Astrocyte of the hippocampus (primary cell): ENCODE measurements around the gene RND3.
A peak's percentile ranks its signal among the peaks of the same experiment; 100 is the strongest.

Source experiments
- DNase-seq: peaks from one replicate; pipeline ENCODE4 v3.0.0; 2011; ENCODE audit warnings: low read depth, low spot score

Gene RND3

GRCh38 chr2:150487537-150488429, at the start of gene RND3:
Gene RND3, minus strand, starts transcription at chr2:150487667. Its CDS starts 250 bp downstream, at chr2:150487417.
- DNase-seq: peak; percentile 99

- DNase-seq: no peak
Observed at GRCh38 chr2:150535176-150535575, 47.7 kb upstream of the RND3 start.

- peak; percentile 37 for DNase-seq
Observed at GRCh38 chr2:150532879-150533278, 45.4 kb upstream of the RND3 start.

- no peak for DNase-seq
Observed at GRCh38 chr2:150532020-150532419, 44.6 kb upstream of the RND3 start.

GRCh38 chr2:150531591-150531990, 44.1 kb upstream of the RND3 start:
- DNase-seq: no peak

- no peak for DNase-seq
Observed at GRCh38 chr2:150530168-150530567, 42.7 kb upstream of the RND3 start.

GRCh38 chr2:150528861-150529801, 41.7 kb upstream of the RND3 start:
- peak; percentile 82 for DNase-seq

- peak; percentile 90 for DNase-seq
Observed at GRCh38 chr2:150526827-150527226, 39.4 kb upstream of the RND3 start.

GRCh38 chr2:150526006-150526405, 38.5 kb upstream of the RND3 start:
- DNase-seq: no peak

- no peak for DNase-seq
Observed at GRCh38 chr2:150522269-150522668, 34.8 kb upstream of the RND3 start.

GRCh38 chr2:150520887-150521664, 33.6 kb upstream of the RND3 start:
- peak; percentile 84 for DNase-seq

GRCh38 chr2:150520033-150520432, 32.6 kb upstream of the RND3 start:
- DNase-seq: no peak

- peak; percentile 46 for DNase-seq
Observed at GRCh38 chr2:150517951-150518680, 30.6 kb upstream of the RND3 start.

- no peak for DNase-seq
Observed at GRCh38 chr2:150513647-150514046, 26.2 kb upstream of the RND3 start.

GRCh38 chr2:150508497-150509137, 21.1 kb upstream of the RND3 start:
- DNase-seq: no peak

GRCh38 chr2:150507071-150507470, 19.6 kb upstream of the RND3 start:
- DNase-seq: no peak

GRCh38 chr2:150505178-150505577, 17.7 kb upstream of the RND3 start:
- no peak for DNase-seq

GRCh38 chr2:150495993-150496627, 8.6 kb upstream of the RND3 start:
- DNase-seq: peak; percentile 88

- DNase-seq: no peak
Observed at GRCh38 chr2:150495001-150495400, 7.5 kb upstream of the RND3 start.
